GM12872 (cell line): ENCODE results near the gene NCOA7.
A peak's percentile ranks its signal among the peaks of the same experiment; 100 is the strongest.

ENCODE experiments used
- CTCF ChIP-seq: IDR thresholded peaks from 3 replicates; pipeline ENCODE4 v1.5.1; 2011; ENCODE audit warnings: low read depth, mild to moderate bottlenecking, low read length, moderate library complexity; ENCODE audit not compliant: insufficient read depth

NCOA7 gene

GRCh38 chr6:125751334-125751916, 39.3 kb upstream of the NCOA7 start:
- no peak for TF ChIP-seq CTCF

GRCh38 chr6:125752773-125753172, 38.0 kb upstream of the NCOA7 start:
- TF ChIP-seq CTCF = no peak

GRCh38 chr6:125753218-125753936, 37.4 kb upstream of the NCOA7 start:
- TF ChIP-seq CTCF = peak; percentile 35; the same call in 2 of the 3 replicates

- no peak for TF ChIP-seq CTCF
These were observed 36.9 kb upstream of the NCOA7 start for GRCh38 chr6:125753937-125754259.

- TF ChIP-seq CTCF = no peak
These were observed 36.2 kb upstream of the NCOA7 start for GRCh38 chr6:125754566-125754965.

GRCh38 chr6:125759184-125759902, 31.4 kb upstream of the NCOA7 start:
- peak; percentile 40; the same call in 2 of the 3 replicates for TF ChIP-seq CTCF

- TF ChIP-seq CTCF = no peak
These were observed 30.8 kb upstream of the NCOA7 start for GRCh38 chr6:125759959-125760457.
